K562 (cell line): ENCODE measurements around the gene PCP2.

Source experiments
- DPF2 ChIP-seq: fragments of 450-650 bp; IDR thresholded peaks from 2 replicates; pipeline ENCODE4 v1.6.1; 2016
- EGR1 ChIP-seq: fragments of 450-650 bp; conservative IDR thresholded peaks from 2 replicates; pipeline ENCODE4 v1.6.1; 2017; ENCODE audit warnings: mild to moderate bottlenecking
- HDAC6 ChIP-seq: IDR thresholded peaks from 2 replicates; pipeline ENCODE4 v1.6.1; 2012; ENCODE audit warnings: low read depth, mild to moderate bottlenecking, control low read depth, inconsistent platforms, low read length, moderate library complexity
- IRF9 ChIP-seq: fragments of 450-650 bp; IDR thresholded peaks from 2 replicates; pipeline ENCODE4 v1.6.1; 2016; ENCODE audit warnings: missing biosample characterization, missing genetic modification characterization
- MXI1 ChIP-seq: IDR thresholded peaks from 2 replicates; pipeline ENCODE4 v1.6.1; 2011; ENCODE audit warnings: low read depth, mild to moderate bottlenecking, improper control_type of control experiment, low read length
- PKNOX1 ChIP-seq: fragments of 450-650 bp; IDR thresholded peaks from 2 replicates; pipeline ENCODE4 v1.6.1; 2016
- SMARCA4 ChIP-seq: fragments of 450-650 bp; IDR thresholded peaks from 2 replicates; pipeline ENCODE4 v1.6.1; 2016
- USF2 ChIP-seq: sonication (generic); formaldehyde crosslinking; IDR thresholded peaks from 2 replicates; pipeline ENCODE4 v1.5.0; 2020; ENCODE audit warnings: missing genetic modification reagents
- ZBTB43 ChIP-seq: sonication (generic); formaldehyde crosslinking; IDR thresholded peaks from 2 replicates; pipeline ENCODE4 v1.8.0; 2023; ENCODE audit warnings: mild to moderate bottlenecking, missing genetic modification reagents
- ZBTB7A ChIP-seq: IDR thresholded peaks from 2 replicates; pipeline ENCODE4 v1.6.1; 2011; ENCODE audit warnings: low read depth, mild to moderate bottlenecking, low read length, moderate library complexity, borderline replicate concordance; ENCODE audit not compliant: control insufficient read depth
- ZNF76 ChIP-seq: fragments of 250-450 bp; sonication (Bioruptor Pico); IDR thresholded peaks from 2 replicates; pipeline ENCODE4 v1.4.0; 2020; ENCODE audit warnings: mild to moderate bottlenecking, moderate library complexity, borderline replicate concordance

GRCh38 chr19:7617735-7618134 is 15.8 kb downstream of the PCP2 start:
- TF ChIP-seq ZBTB7A (no peak), SMARCA4 (no peak), ZBTB43 (CRISPR knock-in tag) (no peak), HDAC6 (no peak), ZNF76 (CRISPR knock-in tag) (no peak), USF2 (CRISPR knock-in tag) (no peak), MXI1 (no peak), PKNOX1 (no peak), IRF9 (tag) (no peak), EGR1 (no peak), DPF2 (no peak)
